K562 (cell line): ENCODE data around the gene CCNL2. TPM values are rescaled to one million over a fixed set of nuclear protein-coding genes. Genes with fewer than 3 reads are reported as not detected.

Experiments
- BRCA1 ChIP-seq, 2 experiments: fragments of 450-650 bp in 1 of 2; sonication (generic) in 1 of 2; formaldehyde crosslinking in 1 of 2; IDR thresholded peaks; 2 replicates each; pipeline versions ENCODE4 v1.5.0 to v1.6.1; 2017 to 2020; ENCODE audit warnings: mild to moderate bottlenecking in 1 of 2, missing genetic modification reagents in 1 of 2
- CTBP1 ChIP-seq: fragments of 450-650 bp; IDR thresholded peaks from 2 replicates; pipeline ENCODE4 v1.6.1; 2016; ENCODE audit warnings: borderline replicate concordance
- HDAC1 ChIP-seq, 2 experiments: fragments of 450-650 bp; IDR thresholded peaks; 2 replicates each; pipeline ENCODE4 v1.6.1; 2016 to 2017; ENCODE audit warnings: inconsistent platforms in 1 of 2, mild to moderate bottlenecking in 1 of 2, moderate library complexity in 1 of 2
- ILK ChIP-seq: fragments of 450-650 bp; IDR thresholded peaks from 2 replicates; pipeline ENCODE4 v1.6.1; 2016; ENCODE audit warnings: missing genetic modification characterization, low read depth, mild to moderate bottlenecking, missing compliant biosample characterization, moderate library complexity, borderline replicate concordance
- MAZ ChIP-seq, 2 experiments: fragments of 450-650 bp in 1 of 2; sonication (generic) in 1 of 2; formaldehyde crosslinking; IDR thresholded peaks in 1 of 2; conservative IDR thresholded peaks in 1 of 2; 2 replicates each; pipeline versions ENCODE4 v1.4.0 to v1.5.0; 2020; ENCODE audit warnings: mild to moderate bottlenecking in 1 of 2, missing genetic modification reagents in 1 of 2
- MCM5 ChIP-seq: fragments of 450-650 bp; IDR thresholded peaks from 2 replicates; pipeline ENCODE4 v1.6.1; 2016; ENCODE audit warnings: low read depth
- NR2C2 ChIP-seq, 2 experiments: fragments of 200-800 bp in 1 of 2; sonication (Bioruptor generic) in 1 of 2; sonication (generic) in 1 of 2; formaldehyde crosslinking in 1 of 2; IDR thresholded peaks; 2 replicates each; pipeline versions ENCODE4 v1.6.1 to v1.8.0; 2016 to 2022; ENCODE audit warnings: mild to moderate bottlenecking in 1 of 2, missing compliant biosample characterization in 1 of 2, missing genetic modification characterization in 1 of 2, missing genetic modification reagents in 1 of 2
- PCBP1 ChIP-seq: fragments of 200-400 bp; formaldehyde crosslinking; IDR thresholded peaks from 2 replicates; pipeline ENCODE4 v1.6.1; 2018; ENCODE audit warnings: mild to moderate bottlenecking, low read depth, low read length; ENCODE audit not compliant: poor library complexity, severe bottlenecking
- PHF8 ChIP-seq: fragments of 200-600 bp; sonication (generic); IDR thresholded peaks from 2 replicates; pipeline ENCODE4 v1.6.1; 2012; ENCODE audit warnings: mixed run types, mild to moderate bottlenecking, inconsistent platforms, low read length, moderate library complexity, borderline replicate concordance
- POLR2A ChIP-seq: fragments of 450-650 bp; conservative IDR thresholded peaks from 2 replicates; pipeline ENCODE4 v1.6.1; 2016
- POLR2G ChIP-seq: fragments of 200-400 bp; formaldehyde crosslinking; IDR thresholded peaks from 2 replicates; pipeline ENCODE4 v1.6.1; 2017; ENCODE audit warnings: low read depth, mild to moderate bottlenecking, antibody characterized with exemption, low read length, moderate library complexity
- RBM22 ChIP-seq: fragments of 200-400 bp; formaldehyde crosslinking; IDR thresholded peaks from 2 replicates; pipeline ENCODE4 v1.6.1; 2018; ENCODE audit warnings: low read length, low read depth; ENCODE audit not compliant: poor library complexity, severe bottlenecking
- RBM39 ChIP-seq: fragments of 200-400 bp; formaldehyde crosslinking; optimal IDR thresholded peaks from 2 replicates; pipeline ENCODE3; 2018; ENCODE audit warnings: low read depth, low read length
- RUNX1 ChIP-seq: sonication (generic); IDR thresholded peaks from 2 replicates; pipeline ENCODE4 v1.6.1; 2016; ENCODE audit warnings: antibody characterized with exemption, low read depth
- TAF1 ChIP-seq: IDR thresholded peaks from 2 replicates; pipeline ENCODE4 v1.6.1; 2011; ENCODE audit warnings: mild to moderate bottlenecking, low read length, moderate library complexity; ENCODE audit not compliant: insufficient read depth, control insufficient read depth, severe bottlenecking; ENCODE audit errors: extremely low read depth
- TEAD2 ChIP-seq: fragments of 450-650 bp; IDR thresholded peaks from 2 replicates; pipeline ENCODE4 v1.6.1; 2016; ENCODE audit warnings: missing genetic modification characterization, control low read depth, missing compliant biosample characterization
- ZFX ChIP-seq: sonication (generic); formaldehyde crosslinking; IDR thresholded peaks from 2 replicates; pipeline ENCODE4 v1.8.0; 2022; ENCODE audit warnings: mild to moderate bottlenecking, missing genetic modification reagents, moderate library complexity
- ZNF282 ChIP-seq: sonication (generic); formaldehyde crosslinking; IDR thresholded peaks from 2 replicates; pipeline ENCODE4 v1.8.1; 2023; ENCODE audit warnings: missing genetic modification reagents
- ZNF76 ChIP-seq: fragments of 250-450 bp; sonication (Bioruptor Pico); IDR thresholded peaks from 2 replicates; pipeline ENCODE4 v1.4.0; 2020; ENCODE audit warnings: mild to moderate bottlenecking, moderate library complexity, borderline replicate concordance
- ZNF77 ChIP-seq: fragments of 250-450 bp; sonication (Bioruptor Pico); IDR thresholded peaks from 2 replicates; pipeline ENCODE4 v1.5.0; 2020
- polyA plus RNA-seq, 8 experiments: library from polyadenylated mRNA; depleted of rRNA in 4 of 8; stranded (reverse) in 5 of 8; unstranded in 3 of 8; fragments of >200 nt; fragmentation: Nextera tagmentation in 2 of 8; fragmentation: Illumina TruSeq in 1 of 8; extraction: Ambion mirVana in 2 of 8; extraction: Trizol in 1 of 8; gene quantifications; 2 replicates each; pipeline versions ENCODE4 v1.2.1 to v1.2.3, GENCODE V29; 2011 to 2014; ENCODE audit warnings: inconsistent platforms in 1 of 8, missing spikeins in 1 of 8
- total RNA-seq, 7 experiments: library from RNA; depleted of rRNA in 6 of 7; stranded (reverse); fragments of >200 nt in 6 of 7; fragmentation: Illumina TruSeq in 2 of 7; extraction: Trizol in 2 of 7; gene quantifications; 2 replicates each; pipeline versions ENCODE4 v1.2.1 to v1.2.3, GENCODE V29; 2011 to 2021; ENCODE audit warnings: low replicate concordance in 1 of 7
- TF ChIP-seq, protein P1 (sequence below), 2 experiments: fragments of 450-650 bp; IDR thresholded peaks; 2 replicates each; pipeline ENCODE4 v1.6.1; 2018; ENCODE audit warnings: mild to moderate bottlenecking in 2 of 2, low read depth in 1 of 2; ENCODE audit not compliant: partially characterized antibody in 2 of 2
- TF ChIP-seq, protein P2 (sequence below), 2 experiments: IDR thresholded peaks; 2 replicates each; pipeline ENCODE4 v1.6.1; 2011; ENCODE audit warnings: borderline replicate concordance in 1 of 2, control low read depth in 1 of 2, low read depth in 1 of 2, low read length in 1 of 2, mild to moderate bottlenecking in 1 of 2, mixed read lengths in 1 of 2, moderate library complexity in 1 of 2; ENCODE audit not compliant: insufficient read depth in 1 of 2, insufficient read length in 1 of 2, poor library complexity in 1 of 2, severe bottlenecking in 1 of 2; ENCODE audit errors: extremely low read depth in 1 of 2

Gene CCNL2
- total and polyA plus RNA-seq, 9 of the 15 experiments (the other 6 are each of a cell fraction or from before 2014, with no cell fraction given), result 2.8 to 287 (median 94.5) TPM

DNA sequence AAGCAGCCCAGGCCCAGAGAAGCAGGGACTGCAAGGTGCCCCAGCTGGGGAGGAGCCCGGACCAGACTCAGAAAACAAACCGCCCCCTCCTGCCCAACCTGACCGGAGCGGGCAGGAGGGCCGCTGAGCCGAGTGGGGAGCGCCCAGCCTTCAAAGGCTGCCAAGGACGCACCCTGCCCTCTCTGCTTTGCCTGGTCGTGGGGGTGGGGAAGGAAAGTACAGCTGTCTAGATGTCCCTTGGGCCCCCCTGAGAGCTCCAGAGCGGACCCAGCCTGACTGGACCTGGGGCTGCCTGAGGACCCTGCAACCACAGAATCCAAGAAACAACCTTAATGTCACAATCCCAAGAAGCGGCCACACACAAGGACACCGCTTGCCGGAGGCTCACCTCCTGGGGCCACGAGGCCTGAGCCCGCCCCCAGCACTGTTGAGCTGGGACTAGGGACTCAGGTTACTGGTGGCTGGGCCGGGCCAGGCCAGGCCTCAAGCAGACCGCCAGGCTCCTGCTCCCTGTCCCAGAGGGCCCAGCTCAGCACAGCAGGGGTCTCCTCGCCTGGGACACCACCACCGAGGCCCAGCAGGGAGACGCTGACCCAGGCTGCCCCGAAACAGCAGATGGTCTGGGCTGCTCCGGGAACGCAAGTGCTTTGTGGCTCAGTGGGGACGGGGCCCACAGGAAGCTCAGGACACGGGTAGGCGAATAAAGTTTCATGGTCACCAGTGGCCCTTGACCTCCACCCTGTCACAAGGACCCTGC, 51.3 kb downstream of the CCNL2 start (continued):
- TF ChIP-seq, protein P1, sequence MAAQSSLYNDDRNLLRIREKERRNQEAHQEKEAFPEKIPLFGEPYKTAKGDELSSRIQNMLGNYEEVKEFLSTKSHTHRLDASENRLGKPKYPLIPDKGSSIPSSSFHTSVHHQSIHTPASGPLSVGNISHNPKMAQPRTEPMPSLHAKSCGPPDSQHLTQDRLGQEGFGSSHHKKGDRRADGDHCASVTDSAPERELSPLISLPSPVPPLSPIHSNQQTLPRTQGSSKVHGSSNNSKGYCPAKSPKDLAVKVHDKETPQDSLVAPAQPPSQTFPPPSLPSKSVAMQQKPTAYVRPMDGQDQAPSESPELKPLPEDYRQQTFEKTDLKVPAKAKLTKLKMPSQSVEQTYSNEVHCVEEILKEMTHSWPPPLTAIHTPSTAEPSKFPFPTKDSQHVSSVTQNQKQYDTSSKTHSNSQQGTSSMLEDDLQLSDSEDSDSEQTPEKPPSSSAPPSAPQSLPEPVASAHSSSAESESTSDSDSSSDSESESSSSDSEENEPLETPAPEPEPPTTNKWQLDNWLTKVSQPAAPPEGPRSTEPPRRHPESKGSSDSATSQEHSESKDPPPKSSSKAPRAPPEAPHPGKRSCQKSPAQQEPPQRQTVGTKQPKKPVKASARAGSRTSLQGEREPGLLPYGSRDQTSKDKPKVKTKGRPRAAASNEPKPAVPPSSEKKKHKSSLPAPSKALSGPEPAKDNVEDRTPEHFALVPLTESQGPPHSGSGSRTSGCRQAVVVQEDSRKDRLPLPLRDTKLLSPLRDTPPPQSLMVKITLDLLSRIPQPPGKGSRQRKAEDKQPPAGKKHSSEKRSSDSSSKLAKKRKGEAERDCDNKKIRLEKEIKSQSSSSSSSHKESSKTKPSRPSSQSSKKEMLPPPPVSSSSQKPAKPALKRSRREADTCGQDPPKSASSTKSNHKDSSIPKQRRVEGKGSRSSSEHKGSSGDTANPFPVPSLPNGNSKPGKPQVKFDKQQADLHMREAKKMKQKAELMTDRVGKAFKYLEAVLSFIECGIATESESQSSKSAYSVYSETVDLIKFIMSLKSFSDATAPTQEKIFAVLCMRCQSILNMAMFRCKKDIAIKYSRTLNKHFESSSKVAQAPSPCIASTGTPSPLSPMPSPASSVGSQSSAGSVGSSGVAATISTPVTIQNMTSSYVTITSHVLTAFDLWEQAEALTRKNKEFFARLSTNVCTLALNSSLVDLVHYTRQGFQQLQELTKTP (IDR thresholded peaks at IDR 0.05; ENCODE audit: low read depth in 1 of 2, partially characterized antibody in 2 of 2), result no peak
- TF ChIP-seq BRCA1 (IDR thresholded peaks at IDR 0.05) (no peak), BRCA1 (CRISPR knock-in tag; IDR thresholded peaks at IDR 0.05) (peak; percentile 84; the same call in 1 of the 2 replicates), TAF1 (peak; percentile 4), PHF8 (peak; percentile 42; the same call in 1 of the 2 replicates), RBM39 (peak; percentile 30), MAZ (CRISPR knock-in tag; conservative IDR thresholded peaks at IDR 0.05 in 1 of 2, IDR thresholded peaks at IDR 0.05 in 1 of 2) (peak in 1 of 2 experiments; percentile 66; a peak in 2 of 4 replicates), POLR2G (peak; percentile 72), NR2C2 (CRISPR knock-in tag; IDR thresholded peaks at IDR 0.05) (no peak), NR2C2 (tag; IDR thresholded peaks at IDR 0.05) (peak; percentile 40; the same call in 1 of the 2 replicates), CTBP1 (peak; percentile 9; the same call in 1 of the 2 replicates), POLR2A (peak; percentile 50), ZFX (CRISPR knock-in tag) (peak; percentile 87), ZNF77 (CRISPR knock-in tag) (no peak), MCM5 (no peak), ZNF76 (CRISPR knock-in tag) (no peak), TEAD2 (tag) (no peak), RUNX1 (0 out of 2 replicates have a peak, but pooled peaks have one; percentile 41), ZNF282 (CRISPR knock-in tag) (no peak), RBM22 (peak; percentile 4), HDAC1 (IDR thresholded peaks at IDR 0.05) (peak in 1 of 2 experiments; percentile 62; a peak in 1 of 4 replicates), ILK (tag) (no peak), PCBP1 (peak; percentile 48)
- TF ChIP-seq, protein P2, sequence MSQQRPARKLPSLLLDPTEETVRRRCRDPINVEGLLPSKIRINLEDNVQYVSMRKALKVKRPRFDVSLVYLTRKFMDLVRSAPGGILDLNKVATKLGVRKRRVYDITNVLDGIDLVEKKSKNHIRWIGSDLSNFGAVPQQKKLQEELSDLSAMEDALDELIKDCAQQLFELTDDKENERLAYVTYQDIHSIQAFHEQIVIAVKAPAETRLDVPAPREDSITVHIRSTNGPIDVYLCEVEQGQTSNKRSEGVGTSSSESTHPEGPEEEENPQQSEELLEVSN (IDR thresholded peaks at IDR 0.05; ENCODE audit: borderline replicate concordance in 1 of 2, extremely low read depth in 1 of 2, insufficient read depth in 1 of 2, insufficient read length in 1 of 2, low read depth in 1 of 2, low read length in 1 of 2, poor library complexity in 1 of 2, severe bottlenecking in 1 of 2), result peak; percentile 59 to 80
